NCI-H2171 (cell line): ENCODE data around the gene KRT73.

Experiments
- DNase-seq: peaks from one replicate; lab custom pipeline; 2025; lab: John Stamatoyannopoulos, UW

KRT73 gene

DNA sequence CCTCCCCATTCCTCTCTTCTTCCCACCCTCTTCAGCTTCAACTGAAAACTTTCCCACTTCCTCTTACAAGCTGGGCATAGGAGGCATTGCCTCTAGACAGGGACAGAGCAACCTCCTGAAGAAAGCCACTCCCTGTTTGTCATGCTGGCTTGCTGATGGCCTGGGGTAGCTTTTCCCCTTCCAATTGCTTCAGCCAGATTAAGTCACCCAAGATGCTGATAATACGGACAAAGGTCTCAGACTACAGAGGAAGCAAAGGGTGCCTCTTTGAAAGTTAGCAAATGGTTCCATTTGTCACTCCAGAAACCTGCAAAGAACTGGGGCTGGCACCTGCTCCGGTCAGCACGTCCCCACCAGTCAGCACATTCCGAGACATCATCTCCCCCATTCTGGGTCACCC lies 27.6 kb upstream of the KRT73 start:
- DNase-seq: no peak

GRCh38 chr12:52645120-52645761 lies 26.9 kb upstream of the KRT73 start:
- DNase-seq: no peak

DNA sequence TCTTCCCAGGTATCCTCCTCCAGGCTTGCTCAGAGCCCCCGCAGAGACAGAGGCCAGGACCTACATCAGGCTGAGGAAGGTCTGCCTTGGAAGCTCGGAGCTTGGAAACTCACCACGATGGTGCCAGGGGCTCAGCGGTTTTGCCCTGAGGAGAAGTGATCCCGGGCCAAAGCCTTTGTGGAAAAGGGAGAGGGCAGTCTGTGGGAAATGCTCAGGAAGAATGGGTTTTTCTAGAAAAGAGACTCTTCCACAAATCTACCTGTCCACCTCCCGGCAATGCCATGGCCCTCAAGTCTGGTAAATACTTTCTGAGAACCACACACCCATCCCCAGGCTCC lies 25.7 kb upstream of the KRT73 start:
- no peak for DNase-seq

DNA sequence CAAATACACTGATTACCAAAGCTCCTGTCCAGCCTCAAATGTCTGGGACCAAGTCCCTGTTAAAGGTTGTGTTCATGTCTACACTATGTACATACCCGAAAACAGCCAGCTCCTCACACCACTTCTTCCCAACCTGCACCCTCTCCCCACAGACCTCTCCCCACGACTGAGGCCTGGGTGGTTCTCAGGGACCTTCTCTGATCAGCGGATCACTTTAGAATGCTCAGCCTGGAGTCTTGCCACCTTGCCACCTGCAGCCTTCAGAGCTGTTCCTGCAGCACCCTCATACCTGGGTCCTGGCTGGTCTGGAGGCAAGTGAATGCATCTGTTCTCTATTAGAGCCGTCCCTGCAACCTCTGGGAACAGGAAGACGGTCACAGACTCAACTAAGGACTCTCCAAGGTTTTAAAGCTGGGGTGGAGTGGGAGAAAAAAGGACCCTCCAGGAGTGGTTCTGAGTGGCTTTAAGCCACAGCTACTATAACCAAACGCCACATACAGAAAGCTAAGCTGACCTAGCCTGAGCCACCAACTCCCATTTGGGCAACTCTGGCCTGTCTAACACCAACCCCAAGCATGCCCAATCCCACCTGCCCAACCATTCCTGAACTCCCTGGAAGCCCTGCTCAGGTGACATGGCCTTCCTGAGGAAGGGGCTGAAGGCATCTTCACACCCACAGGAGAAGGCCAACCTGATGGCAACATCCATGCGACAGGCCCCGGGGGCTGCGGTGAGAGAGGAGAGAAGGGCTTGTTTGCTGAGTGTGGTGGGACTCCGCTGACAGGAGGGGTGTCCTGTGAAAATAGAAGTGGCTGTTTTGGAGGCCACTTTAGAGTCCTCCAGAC lies 25.1 kb upstream of the KRT73 start:
- DNase-seq: no peak

- DNase-seq: no peak
These were observed 23.1 kb upstream of the KRT73 start for GRCh38 chr12:52641468-52641867.

DNA sequence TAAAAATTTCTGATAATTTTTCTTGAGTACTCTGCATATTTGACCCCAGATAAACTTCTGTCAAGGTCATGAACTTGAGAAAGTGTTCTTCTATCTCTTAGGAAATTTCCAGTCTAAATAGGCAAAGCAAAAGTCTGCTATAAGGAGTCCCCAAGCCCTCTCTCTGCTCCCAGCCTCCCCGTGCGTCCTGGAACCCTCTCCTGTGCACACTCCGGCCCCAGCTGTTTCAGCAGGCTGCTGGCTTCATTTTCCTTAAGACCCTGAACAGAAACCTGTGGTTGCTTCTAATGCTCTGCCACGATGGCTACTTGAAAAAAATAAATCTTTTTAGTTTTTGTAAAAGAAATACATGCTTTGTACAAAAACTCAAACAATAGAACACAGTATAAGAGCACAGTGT lies 18.9 kb upstream of the KRT73 start:
- DNase-seq: no peak

DNA sequence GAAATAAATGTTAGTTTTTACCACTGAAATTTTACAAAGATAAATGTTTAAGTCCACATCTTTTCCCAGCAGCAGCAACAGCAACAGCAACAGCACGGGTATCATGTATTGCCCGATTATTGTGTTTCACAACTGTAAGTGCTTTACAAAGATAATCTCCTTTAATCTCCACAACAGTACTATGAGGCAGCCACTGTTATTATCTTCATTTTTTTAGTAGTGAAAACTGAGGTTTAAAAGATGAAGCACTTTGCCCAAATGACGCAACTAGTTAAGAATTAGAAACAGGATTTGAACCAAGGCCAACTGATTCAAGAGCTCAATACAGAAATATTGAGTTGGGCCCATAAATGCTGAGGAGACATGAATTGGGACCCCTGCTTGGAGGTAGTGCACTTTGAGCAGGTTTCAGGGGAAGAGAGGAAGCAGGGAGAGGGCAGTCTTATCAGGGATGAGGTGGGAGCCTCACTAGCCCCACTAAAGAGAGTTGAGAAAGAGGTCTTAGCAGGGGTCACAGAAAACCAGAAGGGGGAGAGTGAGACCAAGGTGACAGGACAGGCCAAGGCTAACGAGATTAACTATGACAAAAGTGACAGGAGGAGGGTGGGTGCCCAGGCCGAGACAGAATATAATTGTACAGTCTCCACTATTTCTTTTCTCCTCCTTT lies 18.4 kb upstream of the KRT73 start:
- DNase-seq: no peak

DNA sequence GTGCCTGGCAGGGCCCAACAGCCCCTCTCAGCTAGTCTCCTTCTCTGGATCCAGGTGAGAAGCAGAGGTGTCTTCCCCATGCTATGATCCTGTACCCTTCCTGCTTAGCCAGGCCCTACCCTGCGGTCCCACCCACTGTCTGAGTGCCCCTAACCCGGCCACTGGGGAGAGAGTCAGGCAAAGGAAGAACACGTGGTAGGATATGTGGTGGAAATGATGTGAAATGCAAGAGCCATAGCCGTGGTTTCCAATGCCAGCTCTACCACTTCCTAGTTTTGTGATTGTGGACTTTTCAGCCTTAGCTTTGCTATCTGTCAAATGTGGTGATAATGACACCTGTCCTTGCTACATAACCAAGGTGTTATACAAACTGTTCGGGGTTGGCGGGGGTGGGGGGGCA lies 17.8 kb upstream of the KRT73 start:
- no peak for DNase-seq

GRCh38 chr12:52634266-52635056 lies 16.1 kb upstream of the KRT73 start:
- peak; percentile 70 for DNase-seq

DNA sequence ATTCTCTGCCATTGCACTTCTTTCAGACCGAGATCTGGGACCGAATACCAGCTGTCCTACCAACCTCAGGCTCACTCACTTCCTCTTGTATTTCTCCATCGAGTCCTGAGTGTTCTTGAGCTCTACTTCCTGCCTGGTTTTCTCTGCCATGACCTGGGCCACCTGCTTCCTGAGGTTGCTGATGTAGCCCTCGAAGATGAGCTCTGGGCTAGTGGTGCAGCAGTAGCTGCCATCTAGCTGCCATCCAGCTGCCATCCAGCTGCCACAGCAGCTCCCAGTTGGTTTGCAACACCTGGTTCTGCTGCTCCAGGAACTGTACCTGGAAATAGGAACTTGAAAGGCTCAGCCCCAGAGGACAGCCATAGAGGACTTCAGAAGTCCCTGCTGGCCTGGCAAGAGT lies 15.0 kb upstream of the KRT73 start:
- DNase-seq: no peak

GRCh38 chr12:52632656-52633055 lies 14.3 kb upstream of the KRT73 start:
- no peak for DNase-seq

DNA sequence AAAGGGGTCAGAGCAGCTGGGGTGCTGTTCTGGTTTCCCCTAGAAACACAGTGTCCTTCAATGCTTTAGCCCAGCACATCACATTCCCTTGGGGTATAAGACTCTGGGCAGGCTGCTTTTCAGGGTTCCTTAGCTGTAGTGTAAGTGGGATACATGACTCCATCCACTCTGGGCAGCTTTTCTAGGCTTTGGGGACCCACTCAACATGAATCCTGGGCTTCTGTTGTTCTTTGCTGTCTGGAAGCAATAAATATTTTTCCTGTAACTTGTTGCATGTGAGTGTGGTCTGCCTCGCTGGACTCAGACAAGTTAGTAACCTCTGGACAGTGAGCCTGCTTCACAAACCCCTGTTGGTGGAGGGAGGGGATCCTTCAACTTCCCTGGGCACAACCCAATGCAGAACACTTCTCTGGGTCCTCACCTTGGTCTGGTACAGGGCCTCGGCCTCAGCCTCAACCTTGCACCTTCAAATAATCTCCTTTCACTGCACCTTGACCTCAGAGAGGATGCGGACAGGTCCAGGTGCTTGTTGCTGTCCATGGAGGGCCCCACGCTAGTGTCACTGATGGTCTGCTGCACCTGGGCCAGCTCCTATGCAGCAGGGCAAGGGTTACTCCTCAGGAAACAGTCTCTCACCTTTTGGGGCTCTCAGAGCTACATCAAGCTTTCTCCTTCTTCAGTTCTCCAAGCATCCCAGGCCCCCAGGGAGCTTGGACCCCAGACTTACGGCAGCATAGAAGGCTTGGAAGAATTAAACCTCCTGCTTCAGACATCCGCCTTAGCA lies 13.5 kb upstream of the KRT73 start:
- DNase-seq: no peak

GRCh38 chr12:52631264-52631663 lies 12.9 kb upstream of the KRT73 start:
- DNase-seq: no peak

DNA sequence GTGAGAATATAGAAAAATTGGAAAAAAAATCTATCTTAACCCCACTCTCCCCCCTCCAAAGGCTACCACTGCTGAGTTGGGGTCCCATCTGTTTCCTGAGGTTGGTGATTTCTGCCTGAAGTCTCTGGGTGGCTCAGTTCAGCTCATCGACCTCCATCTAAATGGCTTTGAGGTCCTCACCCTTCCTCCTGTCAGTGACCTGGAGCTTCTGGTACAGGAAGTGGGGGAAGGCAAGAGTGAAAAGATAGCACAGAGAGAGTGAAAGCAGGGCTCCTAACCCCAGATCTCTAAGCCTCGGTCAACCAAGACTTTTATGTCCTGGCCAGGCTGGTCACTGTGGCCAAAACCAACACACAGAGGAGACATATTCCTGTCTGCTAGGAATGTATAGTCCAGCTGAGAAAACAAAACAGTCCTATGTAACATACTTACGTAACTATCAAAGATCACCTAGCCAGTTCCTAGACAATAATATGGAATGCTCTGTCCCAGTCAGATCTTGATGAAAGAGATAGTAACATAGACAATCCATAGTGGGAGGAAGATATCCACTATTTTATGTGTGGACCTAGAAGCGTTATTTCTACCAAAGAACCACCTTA lies 12.3 kb upstream of the KRT73 start:
- DNase-seq: no peak

DNA sequence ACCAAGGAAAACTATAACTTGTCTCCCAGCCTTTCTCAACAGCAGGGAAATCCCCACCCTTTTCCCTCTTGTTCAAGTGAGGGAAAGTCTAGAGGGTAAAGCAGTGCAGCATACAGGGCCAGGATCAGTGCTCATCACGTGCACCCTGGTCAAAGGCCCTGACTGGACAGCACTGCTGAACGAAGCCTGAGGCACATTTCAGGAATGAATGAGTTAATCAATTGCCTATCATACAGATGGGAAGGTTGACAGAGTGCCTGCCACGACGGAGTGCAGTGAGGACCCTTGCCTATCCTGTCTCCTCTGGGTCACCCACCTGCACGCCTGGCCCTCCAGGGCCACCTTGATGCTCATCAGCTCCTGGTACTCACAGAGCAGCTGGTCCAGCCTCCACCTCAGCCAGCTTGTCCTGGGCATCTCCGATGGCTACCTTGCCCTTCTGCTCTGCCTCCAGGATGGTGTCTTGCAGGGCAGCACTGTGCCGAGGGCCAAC lies 11.7 kb upstream of the KRT73 start:
- no peak for DNase-seq

DNA sequence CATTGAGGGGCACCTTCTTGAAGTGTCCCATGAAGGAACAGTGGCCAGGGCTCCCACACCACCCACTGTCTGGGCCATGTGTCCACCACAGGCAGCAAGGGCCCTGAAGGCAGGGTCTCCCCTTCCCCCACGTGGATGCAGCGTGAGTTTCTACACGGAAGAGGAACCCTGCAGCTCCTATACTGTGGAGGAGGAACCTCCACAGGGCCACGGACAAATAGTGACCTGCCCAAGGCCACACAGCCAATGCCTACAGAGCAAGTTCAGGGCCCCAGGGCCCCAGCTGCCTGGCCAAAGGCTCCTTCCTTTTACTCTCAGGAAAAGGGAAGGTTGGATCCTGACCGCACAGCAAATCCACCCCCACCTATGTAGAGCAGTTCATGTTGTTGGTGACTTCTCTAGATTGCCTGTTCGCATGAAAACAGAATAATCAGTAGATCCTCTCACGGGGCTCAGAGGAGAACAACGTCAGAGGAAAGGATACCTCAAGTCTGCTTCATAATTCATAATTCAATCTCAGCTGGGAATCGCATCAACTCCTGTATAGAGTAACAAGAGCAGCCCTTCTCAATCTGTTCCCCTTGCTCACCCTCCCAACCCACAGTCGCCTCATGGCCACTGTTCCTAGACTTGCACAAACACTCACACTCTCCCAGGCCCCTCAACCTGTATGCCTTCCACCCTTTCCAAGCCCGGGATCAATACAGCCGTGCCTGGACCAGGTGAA lies 11.1 kb upstream of the KRT73 start:
- no peak for DNase-seq

DNA sequence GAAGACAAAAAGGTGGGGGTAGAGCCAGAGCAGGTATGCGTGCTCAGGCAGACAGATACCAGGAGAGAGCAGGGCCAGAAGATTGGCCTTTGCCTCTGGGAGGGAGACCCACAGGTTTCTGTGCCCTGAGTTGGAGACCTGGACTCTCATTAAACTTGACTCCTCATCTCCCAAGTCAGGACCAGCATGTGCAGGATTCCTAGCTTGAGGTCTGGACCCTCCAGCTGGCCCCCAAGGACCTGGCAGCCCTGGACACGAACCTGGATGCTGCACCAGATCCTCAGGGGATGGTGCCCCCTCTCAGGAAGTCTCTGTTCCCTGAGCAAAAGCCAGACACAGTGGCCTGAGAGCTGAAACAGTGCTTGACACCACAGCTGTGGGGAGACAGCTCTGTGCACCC lies 10.5 kb upstream of the KRT73 start:
- no peak for DNase-seq

DNA sequence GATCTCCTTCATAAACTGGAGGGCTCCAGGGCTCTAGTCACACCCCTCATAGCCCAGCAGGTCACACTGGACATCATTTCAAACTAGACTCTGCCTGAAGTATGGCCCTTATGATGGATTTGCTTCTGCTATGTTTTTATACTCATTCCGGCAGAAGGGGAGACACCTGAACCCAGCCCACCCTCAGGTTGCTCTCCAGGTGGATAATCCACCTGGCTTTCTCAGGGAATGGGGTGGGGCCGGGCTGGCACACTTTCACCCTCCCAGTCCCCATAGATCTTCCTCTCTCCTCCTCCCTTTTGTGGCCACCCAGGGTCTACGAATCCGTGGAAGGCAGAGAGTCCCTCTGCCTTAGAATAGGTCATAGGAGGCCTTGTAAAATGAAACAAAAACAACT lies 9.8 kb upstream of the KRT73 start:
- no peak for DNase-seq

GRCh38 chr12:52627395-52628110 lies 9.2 kb upstream of the KRT73 start:
- DNase-seq: no peak

GRCh38 chr12:52622349-52622748 lies 4.0 kb upstream of the KRT73 start:
- no peak for DNase-seq
